Mammary epithelial cell (primary cell): ENCODE measurements around the gene FARSB.

Experiments used
- EZH2 ChIP-seq: IDR thresholded peaks from 2 replicates; pipeline ENCODE4 v1.6.1; 2012; ENCODE audit warnings: low read length, inconsistent platforms, borderline replicate concordance
- TF ChIP-seq, protein P1 (sequence below), 2 donors: IDR thresholded peaks in 1 of 2; conservative IDR thresholded peaks in 1 of 2; 2 replicates each; pipeline ENCODE4 v1.5.1; 2011 to 2012; ENCODE audit warnings: inconsistent platforms in 2 of 2, low read length in 2 of 2, mild to moderate bottlenecking in 2 of 2, control low read depth in 1 of 2, low read depth in 1 of 2; ENCODE audit not compliant: insufficient read depth in 1 of 2; ENCODE audit errors: extremely low read depth in 1 of 2

DNA sequence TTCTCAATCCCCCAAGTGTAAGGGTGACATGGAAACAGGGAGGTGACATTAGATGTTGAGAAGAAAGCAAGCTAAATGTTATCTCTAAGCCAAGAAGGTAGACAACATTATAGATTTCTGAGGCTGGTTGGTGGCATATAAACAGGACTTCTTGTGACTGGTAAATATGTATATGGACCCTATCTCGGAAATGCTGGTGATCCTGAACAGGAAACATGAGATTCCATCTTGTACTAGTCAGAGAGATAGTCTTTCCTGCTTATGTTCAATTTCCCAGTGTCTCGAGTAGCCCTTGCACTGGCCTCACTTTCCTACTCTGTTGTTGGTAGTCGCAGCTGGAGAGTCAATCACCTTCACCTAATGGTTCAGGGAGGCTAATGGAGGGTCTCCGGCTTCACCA lies 42.4 kb upstream of the FARSB start:
- TF ChIP-seq, protein P1, sequence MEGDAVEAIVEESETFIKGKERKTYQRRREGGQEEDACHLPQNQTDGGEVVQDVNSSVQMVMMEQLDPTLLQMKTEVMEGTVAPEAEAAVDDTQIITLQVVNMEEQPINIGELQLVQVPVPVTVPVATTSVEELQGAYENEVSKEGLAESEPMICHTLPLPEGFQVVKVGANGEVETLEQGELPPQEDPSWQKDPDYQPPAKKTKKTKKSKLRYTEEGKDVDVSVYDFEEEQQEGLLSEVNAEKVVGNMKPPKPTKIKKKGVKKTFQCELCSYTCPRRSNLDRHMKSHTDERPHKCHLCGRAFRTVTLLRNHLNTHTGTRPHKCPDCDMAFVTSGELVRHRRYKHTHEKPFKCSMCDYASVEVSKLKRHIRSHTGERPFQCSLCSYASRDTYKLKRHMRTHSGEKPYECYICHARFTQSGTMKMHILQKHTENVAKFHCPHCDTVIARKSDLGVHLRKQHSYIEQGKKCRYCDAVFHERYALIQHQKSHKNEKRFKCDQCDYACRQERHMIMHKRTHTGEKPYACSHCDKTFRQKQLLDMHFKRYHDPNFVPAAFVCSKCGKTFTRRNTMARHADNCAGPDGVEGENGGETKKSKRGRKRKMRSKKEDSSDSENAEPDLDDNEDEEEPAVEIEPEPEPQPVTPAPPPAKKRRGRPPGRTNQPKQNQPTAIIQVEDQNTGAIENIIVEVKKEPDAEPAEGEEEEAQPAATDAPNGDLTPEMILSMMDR (conservative IDR thresholded peaks at IDR 0.05 in 1 of 2, IDR thresholded peaks at IDR 0.05 in 1 of 2; ENCODE audit: extremely low read depth in 1 of 2, insufficient read depth in 1 of 2, low read depth in 1 of 2, low read length in 2 of 2): no peak
- TF ChIP-seq EZH2: no peak
